Right kidney (tissue), 1 donor: ENCODE measurements around the gene MVB12A.
A peak's percentile ranks its signal among the peaks of the same experiment; 100 is the strongest.

Experiments used
- DNase-seq: peaks from one replicate; pipeline ENCODE4 v3.0.0-alpha.2; 2016

MVB12A gene

DNA sequence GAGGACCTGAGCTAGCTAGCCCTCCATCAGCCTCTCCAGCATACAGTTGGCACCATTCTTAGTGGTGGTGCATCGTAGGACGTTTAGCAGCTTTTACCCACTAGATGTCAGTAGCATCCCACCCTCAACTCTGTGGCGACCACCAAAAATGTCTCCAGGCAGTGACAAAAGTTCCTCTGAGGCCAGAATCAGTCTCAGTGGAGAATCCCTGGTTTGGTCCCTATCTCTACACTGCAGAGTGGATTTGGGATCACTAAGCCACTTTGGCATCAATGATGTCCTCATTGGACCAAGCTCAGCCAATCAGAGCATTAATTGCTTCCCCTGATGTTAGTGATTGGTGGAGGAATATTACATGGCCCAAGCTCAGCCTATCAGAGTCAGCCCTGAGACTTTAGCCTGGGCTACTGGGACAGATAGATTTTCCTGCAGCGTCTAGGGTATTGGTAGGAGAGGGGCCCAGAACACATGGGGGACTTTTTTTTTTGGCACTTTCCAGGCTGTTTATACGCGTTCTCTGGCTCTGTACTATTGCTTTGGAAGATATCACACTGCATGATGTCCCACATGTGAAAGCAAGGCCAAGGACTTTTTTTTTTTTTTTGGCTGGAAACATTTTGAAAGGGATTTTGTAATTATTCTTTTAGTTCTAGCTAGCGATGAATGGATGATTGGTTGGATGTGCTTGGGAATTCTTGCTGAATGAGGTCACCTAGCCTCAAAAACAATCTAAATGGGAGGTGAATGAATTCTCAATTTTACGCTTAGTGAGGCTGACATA is 21.6 kb downstream of the MVB12A start:
- DNase-seq: no peak

DNA sequence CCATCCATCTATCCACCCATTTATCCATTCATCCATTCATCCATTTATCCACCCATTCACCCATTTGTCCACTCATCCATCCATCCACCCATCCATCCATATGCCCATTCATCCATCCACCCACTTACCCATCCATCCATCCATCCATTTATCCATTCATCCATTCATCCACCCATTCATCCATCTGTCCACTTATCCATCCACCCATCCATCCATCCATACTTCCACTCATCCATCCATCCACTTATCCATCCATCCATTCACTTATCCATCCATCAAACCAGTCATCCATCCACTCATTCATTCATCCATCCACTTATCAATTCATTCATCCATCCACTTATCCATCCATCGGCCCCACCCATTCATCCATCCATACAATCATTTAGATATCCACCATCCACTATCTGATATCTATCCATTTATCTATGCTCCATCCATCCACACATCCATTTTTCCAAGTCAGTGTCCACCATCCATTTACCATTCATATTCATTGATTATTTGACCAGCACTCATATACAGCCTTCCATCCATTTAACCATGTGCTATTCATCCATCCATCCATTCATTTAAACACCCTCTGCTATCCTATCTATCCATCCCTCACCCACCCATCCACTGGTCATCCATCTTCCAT is 25.8 kb downstream of the MVB12A start:
- no peak for DNase-seq

DNA sequence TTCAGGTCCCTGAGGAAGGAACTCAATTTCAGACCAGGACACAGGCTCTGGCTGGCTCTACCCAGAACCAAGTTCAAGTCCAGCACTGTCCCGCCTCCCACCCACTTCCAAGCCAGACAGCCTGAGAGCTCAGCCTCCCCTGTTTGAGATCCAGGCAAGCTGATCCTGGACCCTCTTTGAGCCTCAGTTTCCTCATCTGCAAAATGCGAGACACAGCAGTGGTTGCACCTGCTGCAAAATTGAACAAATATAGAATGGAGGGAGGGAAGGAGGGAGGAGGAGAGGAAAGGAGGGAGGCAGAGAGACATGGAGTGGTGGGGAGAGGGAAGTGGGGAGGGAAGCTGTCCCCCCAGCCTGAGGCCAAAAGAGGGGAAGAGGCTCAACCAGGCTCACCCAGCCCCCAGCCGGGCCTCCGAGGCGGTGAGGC is 27.9 kb downstream of the MVB12A start:
- DNase-seq: no peak

DNA sequence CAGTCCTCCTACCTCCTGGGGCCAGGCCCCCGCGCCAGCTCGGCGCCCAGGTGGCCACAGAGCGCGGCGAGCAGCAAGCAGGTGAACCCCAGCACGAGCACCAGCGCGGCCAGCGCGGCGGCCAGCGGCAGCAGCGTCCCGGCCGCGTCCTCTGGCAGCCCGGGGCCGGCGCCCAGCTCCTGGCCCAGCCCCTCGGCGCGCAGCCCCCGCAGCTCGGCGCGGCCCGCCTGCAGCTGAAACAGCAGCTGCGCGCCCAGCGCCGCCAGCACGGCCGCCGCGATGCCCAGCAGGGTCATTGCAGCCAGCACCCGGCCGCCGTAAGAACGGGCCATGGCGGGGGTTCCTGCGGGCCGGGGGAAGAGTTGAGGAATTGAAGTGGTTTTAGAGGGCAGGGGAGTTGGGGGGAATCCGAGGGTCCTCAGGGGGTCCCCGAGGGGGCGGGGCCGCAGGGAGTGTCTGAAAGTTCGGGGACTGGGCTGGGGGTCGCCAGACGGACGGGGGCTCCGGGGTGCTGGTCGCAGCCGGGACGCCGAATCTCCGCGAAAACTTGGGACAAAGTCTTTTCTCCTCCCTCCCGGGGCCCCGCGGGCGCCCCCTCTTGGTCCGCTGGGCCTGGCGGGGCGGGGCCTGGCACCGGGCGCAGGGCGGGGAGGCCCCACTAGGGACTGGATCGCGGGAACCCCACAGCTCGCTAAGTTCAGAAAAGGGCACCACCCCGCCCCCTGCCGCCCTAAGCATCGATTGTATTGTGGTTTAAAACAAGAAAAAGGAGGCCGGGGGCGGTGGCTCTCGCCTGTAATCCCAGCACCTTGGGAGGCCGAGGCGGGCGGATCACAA is 28.5 kb downstream of the MVB12A start, which contains the start of gene TMEM221:
Gene TMEM221 (minus strand): TSS at position 538 of the 837 bp plus-strand sequence. CDS start 206 bp downstream, at position 332.
- peak; percentile 66 for DNase-seq

DNA sequence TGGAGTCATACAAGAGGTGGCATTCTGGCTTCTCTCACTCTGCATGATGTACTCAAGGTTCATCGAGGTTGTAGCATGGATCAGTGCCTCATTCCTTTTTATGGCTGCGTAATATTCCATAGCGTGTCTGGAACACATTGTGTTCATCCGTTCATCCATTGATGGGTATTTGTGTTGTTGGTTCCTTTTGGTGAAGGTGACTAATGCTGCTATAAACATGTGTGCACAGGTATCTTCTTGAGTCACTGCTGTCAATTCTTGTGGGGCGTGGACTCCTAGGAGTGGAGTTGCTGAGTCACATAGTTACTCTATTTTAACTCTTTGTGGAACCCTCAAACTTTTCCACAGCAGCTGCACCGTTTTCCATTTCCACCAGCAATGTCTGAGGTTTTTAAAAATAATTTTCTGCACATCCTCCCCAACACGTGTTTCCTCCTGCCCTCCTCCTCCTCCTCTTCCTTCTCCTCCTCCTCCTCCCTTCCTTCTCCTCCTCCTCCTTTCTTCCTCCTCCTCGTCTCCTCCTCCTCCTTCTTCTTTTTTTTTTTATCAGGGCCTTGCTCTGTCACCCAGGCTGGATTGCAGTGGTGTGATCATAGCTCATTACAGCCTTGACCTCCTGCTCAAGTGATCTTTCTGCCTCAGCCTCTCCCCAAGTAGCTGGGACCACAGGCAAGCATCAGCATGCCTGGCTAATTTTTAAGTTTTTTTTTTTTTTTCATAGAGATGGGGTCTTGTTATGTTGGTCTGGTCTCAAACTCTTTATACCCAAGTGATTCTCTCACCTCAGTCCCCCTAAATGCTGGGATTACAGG is 30.6 kb downstream of the MVB12A start:
- DNase-seq: no peak

DNA sequence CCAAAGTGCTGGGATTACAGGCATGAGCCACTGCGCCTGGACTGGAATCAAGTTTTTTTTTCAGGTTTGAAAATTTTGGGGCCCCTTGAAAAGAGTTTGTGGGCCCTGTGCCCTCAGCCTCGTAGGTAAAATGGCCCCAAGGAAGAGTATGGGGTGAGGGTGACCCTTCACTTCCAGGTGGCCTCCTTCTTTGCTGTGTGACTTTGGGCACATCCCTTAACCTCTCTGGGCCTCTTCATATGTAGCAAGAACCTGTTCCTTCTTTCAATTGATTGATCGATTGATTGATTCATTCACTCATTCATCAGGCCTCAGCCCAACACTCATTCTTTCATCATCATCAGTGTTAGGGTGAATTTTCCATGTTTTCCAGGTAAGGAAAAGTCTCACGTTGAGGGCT is 32.0 kb downstream of the MVB12A start:
- no peak for DNase-seq

DNA sequence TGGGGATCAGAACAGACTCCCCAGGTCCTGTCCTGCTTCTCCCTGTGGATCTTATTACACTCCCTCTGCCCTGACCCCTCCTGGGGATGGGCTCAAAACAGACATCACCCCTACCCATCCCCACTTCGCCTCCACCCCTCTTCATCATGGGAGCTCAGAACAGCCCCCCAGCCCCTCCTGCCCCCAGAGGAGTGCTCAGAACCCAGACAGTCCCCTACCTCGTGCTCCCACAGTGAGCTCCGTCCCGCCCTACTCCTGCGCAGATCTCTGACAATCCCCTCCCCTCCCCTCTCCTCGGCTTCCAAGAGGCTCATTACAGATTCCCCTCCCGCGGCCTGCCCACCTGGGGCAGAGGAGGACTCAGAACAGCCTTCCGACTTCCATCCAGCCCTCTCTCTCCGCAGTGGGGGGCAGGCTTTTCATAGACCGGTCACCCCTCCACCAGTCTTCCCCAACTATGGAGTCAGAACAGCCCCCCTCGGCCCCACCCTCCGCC is 34.8 kb downstream of the MVB12A start:
- DNase-seq: no peak

DNA sequence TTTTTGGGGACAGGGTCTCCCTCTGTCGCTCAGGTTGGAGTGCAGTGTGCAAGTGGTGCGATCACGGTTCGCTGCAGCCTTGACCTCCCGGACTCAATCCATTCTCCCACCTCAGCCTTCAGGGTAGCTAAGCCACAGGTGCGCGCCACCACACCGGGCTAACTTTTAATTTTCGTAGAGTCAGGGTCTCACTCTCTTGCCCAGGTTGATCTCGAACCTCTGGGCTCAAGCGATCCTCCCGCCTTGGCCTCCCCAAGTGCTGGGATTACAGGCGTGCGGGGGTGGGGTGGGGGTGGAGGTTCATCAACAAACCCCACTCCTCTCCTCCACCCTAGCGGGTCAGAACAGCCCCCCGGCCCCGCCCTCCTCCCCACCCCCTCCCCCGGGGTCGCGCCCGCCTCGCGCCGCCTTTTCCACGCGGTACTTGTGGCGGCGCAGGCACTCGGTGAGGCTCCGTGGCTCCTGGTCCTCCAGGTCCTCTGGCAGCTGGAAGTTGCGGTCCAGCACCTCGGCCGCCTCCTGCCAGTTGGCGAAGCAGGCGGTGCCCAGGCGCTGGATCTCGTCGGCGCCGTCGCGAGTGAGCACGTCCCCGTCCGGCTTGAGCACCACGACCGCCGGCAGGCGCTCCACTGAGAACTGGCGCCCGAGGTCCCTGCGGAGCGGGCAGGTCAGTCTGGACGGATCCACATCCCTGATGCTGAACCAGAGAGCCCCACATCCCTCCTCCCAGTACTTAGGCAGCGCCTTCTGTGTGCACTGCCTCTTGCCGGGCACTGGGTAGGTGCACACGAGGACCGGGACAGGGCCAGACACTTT is 35.7 kb downstream of the MVB12A start:
- DNase-seq: peak; percentile 46

DNA sequence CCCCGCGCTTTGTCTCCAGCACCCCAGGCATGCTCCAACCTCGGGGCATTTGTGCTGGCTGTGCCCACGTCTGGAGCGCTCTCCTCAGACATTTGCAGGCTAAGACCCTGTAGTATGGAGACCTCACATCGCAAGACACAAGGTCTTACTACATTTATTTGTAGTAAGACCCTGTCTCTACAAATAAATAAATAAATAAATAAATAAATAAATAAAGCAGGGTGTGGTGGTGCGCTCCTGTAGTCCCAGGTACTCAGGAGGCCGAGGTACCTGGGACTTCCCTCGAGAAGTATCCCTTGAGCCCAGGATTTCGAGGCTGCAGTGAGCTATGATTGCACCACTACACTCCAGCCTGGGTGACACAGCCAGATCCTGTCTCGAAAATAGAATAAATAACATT is 36.3 kb downstream of the MVB12A start:
- DNase-seq: no peak

DNA sequence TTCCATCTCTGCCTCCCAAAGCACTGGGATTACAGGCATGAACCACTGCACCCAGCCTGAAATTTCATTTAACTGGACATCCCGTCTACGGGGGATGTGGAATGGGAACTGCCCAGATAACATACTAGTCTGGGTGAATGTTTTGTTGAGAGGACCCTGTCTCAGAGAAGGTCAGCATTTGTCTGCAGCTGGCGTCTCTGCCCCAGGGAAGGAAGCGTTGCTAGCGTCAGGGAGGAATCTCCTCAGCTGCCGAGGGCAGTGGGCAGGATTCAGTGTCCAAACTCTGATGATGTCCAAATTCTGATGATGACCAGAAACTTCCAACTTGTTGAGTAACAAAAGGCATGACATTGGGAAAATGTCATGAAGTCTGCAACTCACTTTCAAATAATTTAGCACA is 37.8 kb downstream of the MVB12A start:
- DNase-seq: no peak

DNA sequence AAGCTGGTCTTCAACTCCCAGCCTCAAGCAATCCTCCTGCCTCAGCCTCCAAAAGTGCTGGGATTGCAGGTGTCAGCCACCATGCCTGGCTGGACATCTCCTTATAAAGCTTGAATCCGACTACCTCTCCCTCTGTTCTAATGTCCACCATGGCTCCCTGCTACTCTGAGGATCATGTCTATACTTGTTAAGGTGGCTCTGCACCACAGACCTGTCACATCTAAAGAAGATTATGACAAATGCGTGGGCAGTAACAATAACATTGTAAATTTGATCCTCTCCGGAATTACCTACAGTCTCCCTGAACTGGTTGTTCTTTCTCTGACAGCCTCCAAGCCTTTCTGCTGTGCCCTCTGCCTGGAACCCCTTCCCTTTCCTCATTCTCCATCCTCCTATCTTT is 39.1 kb downstream of the MVB12A start:
- DNase-seq: no peak

DNA sequence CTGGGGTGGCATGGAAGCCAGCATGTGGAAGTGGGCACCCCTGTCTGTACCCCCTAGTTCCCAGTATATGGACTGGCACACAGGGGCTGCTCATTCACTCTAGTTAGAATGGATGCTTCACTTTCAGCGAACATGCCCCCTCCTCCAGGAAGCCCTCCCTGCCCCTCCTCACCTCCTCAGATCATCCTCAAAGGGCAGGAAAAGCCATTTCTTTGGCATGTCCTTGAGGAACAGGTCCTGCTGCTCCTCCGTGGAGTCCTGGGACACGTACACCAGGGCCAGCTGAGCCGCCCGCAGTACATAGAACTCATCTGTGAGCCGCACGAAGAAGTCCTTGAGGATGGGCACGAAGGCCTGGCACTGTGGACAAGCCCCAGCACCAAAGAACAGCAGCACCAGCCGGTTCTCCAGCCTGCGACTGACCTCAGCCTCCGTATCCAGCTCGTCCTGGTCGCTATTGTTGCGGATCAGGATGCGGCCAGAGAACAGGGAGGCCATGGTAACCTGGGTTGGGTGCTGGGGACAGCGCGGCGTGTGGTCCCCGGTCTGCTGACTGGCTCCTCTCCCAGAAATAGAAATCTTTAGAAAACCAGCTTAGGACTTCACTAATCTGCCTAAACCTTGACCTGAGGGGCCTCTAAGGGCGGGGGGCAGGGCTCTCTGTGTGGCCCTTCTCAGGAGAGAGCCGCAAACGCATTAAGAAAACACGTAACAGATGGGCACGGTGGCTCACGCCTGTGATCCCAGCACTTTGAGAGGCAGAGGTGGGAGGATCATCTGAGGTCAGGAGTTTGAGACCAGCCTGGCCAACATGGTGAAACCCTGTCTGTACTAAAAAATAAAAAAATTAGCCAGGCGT is 40.8 kb downstream of the MVB12A start, which contains the start of gene NXNL1:
Gene NXNL1 (minus strand): TSS at position 555 of the 859 bp plus-strand sequence. CDS start 57 bp downstream, at position 498.
- no peak for DNase-seq

DNA sequence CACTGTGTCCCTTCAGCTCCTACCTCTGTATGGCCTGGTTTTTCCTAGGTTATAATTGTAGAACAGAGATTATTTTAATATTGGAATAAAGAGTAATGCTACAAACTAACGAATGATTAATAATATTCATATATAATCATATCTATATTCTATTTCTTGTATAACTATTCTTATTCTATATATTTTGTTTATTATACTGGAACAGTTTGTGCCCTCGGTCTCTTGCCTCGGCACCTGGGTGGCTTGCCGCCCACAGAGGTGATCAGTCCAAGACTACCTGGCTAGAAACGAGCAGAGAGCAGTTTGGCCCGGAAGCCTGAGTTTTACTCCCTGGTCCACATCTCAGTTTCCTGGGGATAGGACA is 46.6 kb downstream of the MVB12A start:
- DNase-seq: no peak

DNA sequence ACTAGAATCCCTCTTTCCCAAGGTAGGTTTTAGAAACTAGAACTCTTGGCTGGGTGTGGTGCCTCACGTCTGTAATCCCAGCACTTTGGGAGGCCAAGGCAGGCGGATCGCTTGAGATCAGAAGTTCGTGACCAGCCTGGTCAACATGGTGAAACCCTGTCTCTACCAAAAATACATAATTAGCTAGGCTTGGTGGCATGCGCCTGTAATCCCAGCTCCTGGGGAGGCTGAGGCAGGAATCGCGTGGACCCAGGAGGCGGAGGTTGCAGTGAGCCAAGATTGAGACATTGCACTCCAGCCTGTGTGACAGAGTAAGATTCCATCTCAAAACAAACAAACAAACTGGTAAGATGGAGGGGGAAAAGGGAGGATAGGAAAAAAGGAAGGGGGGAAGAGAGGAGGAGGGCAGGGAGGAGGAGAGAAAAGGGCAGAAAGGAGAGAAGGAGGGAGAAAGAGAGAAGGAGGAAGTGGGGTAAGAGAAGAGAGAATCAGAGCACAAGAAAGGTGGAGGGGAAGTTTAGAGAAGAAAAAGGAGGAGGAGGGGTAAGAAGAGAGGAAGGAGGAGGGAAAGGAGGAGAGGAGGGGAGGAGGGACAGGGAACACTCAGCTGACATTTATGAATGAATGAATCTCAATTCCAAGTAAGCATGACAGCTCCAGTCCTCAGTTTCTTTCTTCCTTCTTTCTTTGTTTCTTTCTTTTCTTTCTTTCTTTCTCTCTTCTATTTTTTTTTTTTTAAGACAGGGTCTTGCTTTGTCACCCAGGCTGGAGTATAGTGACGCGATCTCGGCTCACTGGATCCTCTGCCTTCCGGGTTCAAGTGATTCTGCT is 47.8 kb downstream of the MVB12A start:
- no peak for DNase-seq

DNA sequence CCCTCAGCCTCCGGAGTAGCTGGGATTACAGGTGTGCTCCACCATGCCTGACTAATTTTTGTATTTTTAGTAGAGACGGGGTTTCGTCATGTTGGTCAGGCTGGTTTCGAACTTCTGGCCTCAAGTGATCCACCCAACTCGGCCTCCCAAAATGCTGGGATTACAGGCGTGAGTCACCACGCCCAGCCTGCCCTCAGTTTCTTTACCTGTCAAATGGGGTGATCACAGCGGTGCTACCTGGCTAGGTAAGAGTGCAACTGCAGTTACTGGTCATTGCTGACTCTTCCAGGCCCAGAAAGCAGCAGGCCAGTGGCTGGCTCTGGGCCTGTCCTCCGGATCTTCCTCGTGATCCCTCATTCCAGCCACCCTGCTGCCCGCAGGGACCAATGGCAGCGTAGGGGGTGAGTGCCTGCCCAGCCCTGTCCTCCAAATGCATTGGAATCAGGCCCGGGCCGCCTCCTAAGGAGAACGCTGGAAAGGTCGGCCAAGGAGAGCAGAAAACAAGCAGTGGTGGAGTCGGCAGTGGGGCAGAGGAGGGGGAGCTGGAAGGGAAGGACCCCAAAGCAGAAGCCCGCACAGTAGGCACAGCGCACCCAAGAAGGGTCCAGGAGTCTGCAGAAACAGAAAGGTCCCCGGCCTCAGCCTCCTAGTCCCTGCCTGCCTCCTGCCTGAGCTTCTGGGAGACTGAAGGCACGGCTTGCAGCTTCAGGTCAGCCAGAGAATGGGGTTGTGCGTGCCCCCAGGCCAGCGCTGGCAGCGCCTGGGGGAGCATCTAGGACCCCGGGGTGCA is 48.6 kb downstream of the MVB12A start:
- no peak for DNase-seq

DNA sequence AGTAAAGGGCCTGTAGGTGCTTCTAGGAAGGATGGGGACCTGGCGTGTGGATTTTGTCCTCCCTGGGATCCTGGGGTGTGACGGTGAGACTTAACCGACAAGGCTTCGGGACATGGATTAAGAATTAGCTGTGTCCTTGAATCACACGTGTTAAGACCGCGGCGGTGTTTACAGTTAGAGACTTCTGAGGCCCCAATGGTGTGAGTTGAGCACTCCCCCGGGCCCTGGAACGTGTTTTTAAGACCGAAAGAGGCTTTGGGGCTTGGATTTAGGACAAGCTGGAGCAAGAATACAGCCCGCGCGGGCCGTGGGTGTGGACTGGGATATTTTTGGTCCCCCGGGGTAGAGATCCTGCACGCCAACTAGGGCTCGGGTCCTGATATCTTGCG is 49.2 kb downstream of the MVB12A start:
- DNase-seq: no peak

DNA sequence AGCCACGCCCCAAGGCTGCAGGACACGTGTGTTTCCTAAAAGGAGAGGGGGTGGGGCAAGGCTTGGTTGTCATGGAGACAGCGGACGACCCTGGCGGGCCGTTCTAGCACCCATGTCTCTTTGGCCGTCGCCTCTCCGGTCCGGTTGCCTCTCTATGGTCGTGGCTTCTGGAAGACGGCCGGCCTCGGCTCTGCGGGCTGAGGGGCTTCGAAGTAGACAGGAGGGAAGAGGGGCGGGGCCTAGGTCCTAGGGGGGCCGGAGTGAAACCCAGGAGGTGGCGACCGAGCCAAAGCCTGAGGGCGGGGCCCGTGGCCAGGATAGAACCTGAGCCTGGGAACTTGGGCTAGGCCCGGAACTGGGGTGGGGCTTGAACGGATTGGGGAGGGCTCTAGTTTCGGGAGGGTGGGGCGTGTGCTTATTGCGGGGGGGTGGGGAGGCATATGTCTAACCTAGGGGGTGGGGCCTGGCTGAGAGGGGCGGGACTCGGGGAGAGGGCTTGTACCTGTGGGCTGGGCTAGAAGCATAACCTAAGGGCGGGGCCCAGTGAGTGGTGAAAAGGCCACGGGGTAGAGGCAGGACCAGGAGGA is 49.7 kb downstream of the MVB12A start:
- DNase-seq: peak; percentile 93
